Measurements from ENCODE around the gene TALDO1.

GRCh38 chr11:729492-730074, 17.7 kb upstream of the TALDO1 start:
- TF ChIP-seq CTCF (IDR thresholded peaks at IDR 0.05; ENCODE audit: insufficient read depth, low read depth, low read length), result no peak
- TF ChIP-seq EZH2 (IDR thresholded peaks at IDR 0.05; ENCODE audit: insufficient read depth, low read length), result no peak

All from astrocyte (in vitro differentiated cells and primary cell).